ENCODE results near the gene RXFP4. TPM values are rescaled to one million over a fixed set of nuclear protein-coding genes. Genes with fewer than 3 reads are reported as not detected.
A peak's percentile ranks its signal among the peaks of the same experiment; 100 is the strongest.

RXFP4 gene
- total and polyA plus RNA-seq, 2 donors (not counting 1 experiment from before 2014, with no cell fraction given) = 0.12 TPM; not detected in 1

DNA sequence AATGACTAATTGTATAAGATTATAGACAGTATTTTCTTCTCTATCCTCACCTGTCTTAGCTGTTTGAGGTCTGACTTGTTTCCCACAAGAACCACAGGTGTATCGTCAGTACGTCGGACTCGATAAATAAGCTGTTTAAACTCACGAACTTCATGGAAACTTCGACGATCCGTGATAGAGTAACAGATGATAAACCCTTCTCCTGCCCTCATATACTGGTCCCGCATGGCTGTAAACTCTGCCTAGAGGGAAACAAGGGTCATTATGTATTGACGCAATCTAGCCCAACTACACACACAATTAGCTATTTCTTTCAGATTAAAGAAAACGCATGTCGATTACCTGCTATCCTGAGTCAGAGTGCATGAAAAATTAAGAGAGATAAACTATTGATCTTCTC, 37.2 kb upstream of the RXFP4 start:
- POLR2A ChIA-PET = no interaction called here

DNA sequence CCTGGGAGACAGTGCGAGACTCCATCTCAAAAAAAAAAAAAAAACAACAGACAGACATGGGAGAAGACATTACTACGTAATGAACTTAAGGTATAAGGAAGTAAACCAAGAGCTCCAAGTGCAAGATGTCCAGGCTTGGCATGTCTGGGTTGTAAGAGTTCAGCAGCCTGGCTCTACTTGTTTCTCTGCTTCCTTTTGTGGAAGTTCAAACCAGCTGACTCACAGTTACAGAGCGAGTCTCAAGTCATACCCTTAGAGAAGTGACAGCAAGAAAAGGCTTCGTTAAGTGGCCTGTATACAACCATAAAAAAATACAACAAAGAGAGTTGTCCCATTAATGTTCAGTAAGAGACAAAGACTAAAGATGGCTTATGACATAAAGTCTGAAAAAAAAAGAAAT, 31.5 kb upstream of the RXFP4 start:
- POLR2A ChIA-PET = interaction anchor here (0.7 kb wide), 2 partner anchors 9 to 11 kb away, joined by 4 to 6 read pairs; no protein-coding TSS in a partner anchor
- TF ChIP-seq, protein P1, sequence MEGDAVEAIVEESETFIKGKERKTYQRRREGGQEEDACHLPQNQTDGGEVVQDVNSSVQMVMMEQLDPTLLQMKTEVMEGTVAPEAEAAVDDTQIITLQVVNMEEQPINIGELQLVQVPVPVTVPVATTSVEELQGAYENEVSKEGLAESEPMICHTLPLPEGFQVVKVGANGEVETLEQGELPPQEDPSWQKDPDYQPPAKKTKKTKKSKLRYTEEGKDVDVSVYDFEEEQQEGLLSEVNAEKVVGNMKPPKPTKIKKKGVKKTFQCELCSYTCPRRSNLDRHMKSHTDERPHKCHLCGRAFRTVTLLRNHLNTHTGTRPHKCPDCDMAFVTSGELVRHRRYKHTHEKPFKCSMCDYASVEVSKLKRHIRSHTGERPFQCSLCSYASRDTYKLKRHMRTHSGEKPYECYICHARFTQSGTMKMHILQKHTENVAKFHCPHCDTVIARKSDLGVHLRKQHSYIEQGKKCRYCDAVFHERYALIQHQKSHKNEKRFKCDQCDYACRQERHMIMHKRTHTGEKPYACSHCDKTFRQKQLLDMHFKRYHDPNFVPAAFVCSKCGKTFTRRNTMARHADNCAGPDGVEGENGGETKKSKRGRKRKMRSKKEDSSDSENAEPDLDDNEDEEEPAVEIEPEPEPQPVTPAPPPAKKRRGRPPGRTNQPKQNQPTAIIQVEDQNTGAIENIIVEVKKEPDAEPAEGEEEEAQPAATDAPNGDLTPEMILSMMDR (IDR thresholded peaks at IDR 0.05) = no peak
- no peak for TF ChIP-seq EZH2 (IDR thresholded peaks at IDR 0.05; ENCODE audit: borderline replicate concordance, insufficient read depth, low read depth, low read length, poor library complexity, severe bottlenecking)
- Histone ChIP-seq H3K9ac (ENCODE audit: low read length) (peak overlapping the region; percentile 82), H3K4me3 (ENCODE audit: control extremely low read depth in 1 of 5, extremely low read depth in 1 of 5, insufficient read depth in 1 of 5, low read depth in 2 of 5, low read length in 4 of 5) (peak overlapping the region in 2 of 5 experiments; percentile 75 to 90), H3K79me2 (ENCODE audit: control insufficient read depth, insufficient read depth, low read length) (peaks cover 28% of the 10 kb centered on the region), H3K4me2 (replicated peaks; ENCODE audit: low read depth, low read length, poor library complexity, severe bottlenecking) (peak overlapping the region; percentile 80), H2AFZ (ENCODE audit: insufficient read depth, low read depth, low read length, poor library complexity, severe bottlenecking) (no peak overlapping the region), H3K36me3 (replicated peaks in 1 of 2; ENCODE audit: control extremely low read depth in 1 of 2, control insufficient read depth in 1 of 2, extremely low read depth in 1 of 2, insufficient read depth in 2 of 2, low read length in 1 of 2) (peaks cover 13 to 50% of the 10 kb centered on the region in 2 experiments), H3K27ac (ENCODE audit: low read length in 2 of 2) (peak overlapping the region in 1 of 2 donors; percentile 79), H3K27me3 (replicated peaks in 1 of 4; ENCODE audit: control extremely low read depth in 1 of 4, control insufficient read depth in 3 of 4, insufficient read depth in 4 of 4, low read length in 3 of 4) (no peaks in the 10 kb centered on the region), H3K9me3 (ENCODE audit: control extremely low read depth in 1 of 3, control insufficient read depth in 2 of 3, insufficient read depth in 1 of 3, low read length in 2 of 3) (no peaks in the 10 kb centered on the region), H3K4me1 (ENCODE audit: control insufficient read depth in 2 of 2, insufficient read depth in 2 of 2, low read length in 2 of 2) (peaks cover 14 to 16% of the 10 kb centered on the region in 2 donors), H4K20me1 (ENCODE audit: control insufficient read depth, insufficient read depth, low read length, poor library complexity, severe bottlenecking) (no peaks in the 10 kb centered on the region)
- H3K4me3 Mint-ChIP-seq = peak overlapping the region; percentile 96
- DNase-seq = peak; percentile 33
- CTCF ChIA-PET = interaction anchor here (0.8 to 1.0 kb wide), 3 partner anchors 74 to 82 kb away, joined by 3 read pairs; no protein-coding TSS in a partner anchor
- intact Hi-C loops (cut with micrococcal nuclease) = loop anchor here (2.0 kb wide), 3 partner anchors 79 to 647 kb away; partner anchors contain the start of genes DAP3, SCAMP3 and YY1AP1
- H3K9me3 Mint-ChIP-seq (ENCODE audit: insufficient read depth) = no peaks in the 10 kb centered on the region
- no peaks in the 10 kb centered on the region for H3K27me3 Mint-ChIP-seq
- no CpG with 5 or more reads among the region's 4 CpGs for WGBS (ENCODE audit: insufficient coverage)
- H3K4me1 Mint-ChIP-seq = peaks cover 23% of the 10 kb centered on the region
- peak overlapping the region; percentile 37 for H3K27ac Mint-ChIP-seq
- ATAC-seq (ENCODE audit: low read depth) = no peak

More for the DNA sequence above, 37.2 kb upstream of the RXFP4 start:
- Histone ChIP-seq H2AFZ (ENCODE audit: insufficient read depth, low read depth, low read length, poor library complexity, severe bottlenecking) (no peak overlapping the region), H3K9me3 (ENCODE audit: control extremely low read depth in 1 of 3, control insufficient read depth in 2 of 3, insufficient read depth in 1 of 3, low read length in 2 of 3) (no peaks in the 10 kb centered on the region), H4K20me1 (ENCODE audit: control insufficient read depth, insufficient read depth, low read length, poor library complexity, severe bottlenecking) (no peaks in the 10 kb centered on the region), H3K4me3 (ENCODE audit: control extremely low read depth in 1 of 5, extremely low read depth in 1 of 5, insufficient read depth in 1 of 5, low read depth in 2 of 5, low read length in 4 of 5) (no peak overlapping the region), H3K79me2 (ENCODE audit: control insufficient read depth, insufficient read depth, low read length) (peaks cover 7% of the 10 kb centered on the region), H3K4me1 (ENCODE audit: control insufficient read depth in 2 of 2, insufficient read depth in 2 of 2, low read length in 2 of 2) (no peaks in the 10 kb centered on the region), H3K4me2 (replicated peaks; ENCODE audit: low read depth, low read length, poor library complexity, severe bottlenecking) (no peak overlapping the region), H3K27ac (ENCODE audit: low read length in 2 of 2) (no peak overlapping the region), H3K9ac (ENCODE audit: low read length) (no peak overlapping the region), H3K27me3 (replicated peaks in 1 of 4; ENCODE audit: control extremely low read depth in 1 of 4, control insufficient read depth in 3 of 4, insufficient read depth in 4 of 4, low read length in 3 of 4) (no peaks in the 10 kb centered on the region), H3K36me3 (replicated peaks in 1 of 2; ENCODE audit: control extremely low read depth in 1 of 2, control insufficient read depth in 1 of 2, extremely low read depth in 1 of 2, insufficient read depth in 2 of 2, low read length in 1 of 2) (peaks cover 4 to 74% of the 10 kb centered on the region in 2 experiments)
- Mint-ChIP-seq H3K27me3 (no peaks in the 10 kb centered on the region), H3K4me1 (peaks cover under 1% of the 10 kb centered on the region), H3K9me3 (ENCODE audit: insufficient read depth) (no peaks in the 10 kb centered on the region), H3K4me3 (no peak overlapping the region), H3K27ac (no peak overlapping the region)
- intact Hi-C loops (cut with micrococcal nuclease) = no loop called here
- CTCF ChIA-PET = no interaction called here
- DNase-seq = no peak
- 100% methylated on average over 6 of the region's 12 CpGs for WGBS (ENCODE audit: insufficient coverage)
- ATAC-seq (ENCODE audit: low read depth) = no peak
- TF ChIP-seq EZH2 (IDR thresholded peaks at IDR 0.05; ENCODE audit: borderline replicate concordance, insufficient read depth, low read depth, low read length, poor library complexity, severe bottlenecking) = no peak
- TF ChIP-seq, protein P1 (IDR thresholded peaks at IDR 0.05) = no peak

Measured in B cell (primary cell).